H1 (cell line): ENCODE data around the gene VPS54. TPM values are rescaled to one million over a fixed set of nuclear protein-coding genes. Genes with fewer than 3 reads are reported as not detected.

Experiments used
- CTCF ChIA-PET: fragments of 300-600 bp; sonication (Branson Sonifier 250); formaldehyde crosslinking; loops from one replicate; lab custom pipeline; 2021; ENCODE audit not compliant: partially characterized antibody; lab: Charles Lee
- POLR2A ChIA-PET: fragments of 300-600 bp; sonication (Branson Sonifier 250); formaldehyde crosslinking; loops from one replicate; lab custom pipeline; 2021; ENCODE audit warnings: inconsistent platforms; ENCODE audit not compliant: partially characterized antibody; lab: Charles Lee
- DNase-seq, 2 experiments: peaks; one replicate each; pipeline versions ENCODE4 v3.0.0 to v3.0.0-alpha.2; 2010 to 2022; ENCODE audit warnings: low spot score in 2 of 2, low read depth in 1 of 2, mixed read lengths in 1 of 2
- FAIRE-seq: peaks from 2 replicates; lab custom pipeline; 2011; peaks lifted over from hg19 to GRCh38; lab: Jason Lieb, UNC
- H2AFZ ChIP-seq: 2 replicates; pipeline ENCODE4 v1.8.1; 2012; ENCODE audit warnings: low read length, inconsistent platforms
- H2AK5ac ChIP-seq: 2 replicates; pipeline ENCODE4 v1.6.1; 2013; ENCODE audit warnings: low read depth, low read length
- H2BK120ac ChIP-seq: replicated peaks from 2 replicates; pipeline ENCODE3; 2013; ENCODE audit warnings: low read depth, low read length, inconsistent platforms
- H2BK12ac ChIP-seq: 2 replicates; pipeline ENCODE4 v1.6.1; 2013; ENCODE audit warnings: low read depth, low read length
- H2BK15ac ChIP-seq: 2 replicates; pipeline ENCODE4 v1.6.1; 2013; ENCODE audit warnings: low read length
- H2BK20ac ChIP-seq: 2 replicates; pipeline ENCODE4 v1.6.1; 2013; ENCODE audit warnings: low read length
- H2BK5ac ChIP-seq: 2 replicates; pipeline ENCODE4 v1.6.1; 2013; ENCODE audit warnings: low read depth, low read length
- H3K14ac ChIP-seq: 2 replicates; pipeline ENCODE4 v1.6.1; 2013; ENCODE audit warnings: inconsistent platforms; ENCODE audit not compliant: insufficient read length
- H3K18ac ChIP-seq: 2 replicates; pipeline ENCODE4 v1.6.1; 2013; ENCODE audit warnings: low read length; ENCODE audit errors: extremely low read depth
- H3K23ac ChIP-seq: 2 replicates; pipeline ENCODE4 v1.6.1; 2013; ENCODE audit warnings: inconsistent platforms; ENCODE audit not compliant: insufficient read length
- H3K23me2 ChIP-seq: 2 replicates; pipeline ENCODE4 v1.6.1; 2013; ENCODE audit warnings: low read depth, low read length
- H3K27ac ChIP-seq: 2 replicates; pipeline ENCODE4 v1.6.1; 2011; ENCODE audit warnings: low read depth, low read length, inconsistent platforms
- H3K27me3 ChIP-seq, 4 experiments: replicated peaks in 1 of 4; 1 replicate in 1 of 4; 2 replicates in 3 of 4; pipeline versions ENCODE4 v1.6.1 to v1.8.1; 2011 to 2013; ENCODE audit warnings: low read length in 3 of 4, mild to moderate bottlenecking in 3 of 4, inconsistent platforms in 2 of 4, mixed read lengths in 2 of 4, moderate library complexity in 1 of 4; ENCODE audit not compliant: control insufficient read depth in 3 of 4, insufficient read depth in 3 of 4; ENCODE audit errors: extremely low read depth in 1 of 4
- H3K36me3 ChIP-seq, 4 experiments: 2 replicates each; pipeline versions ENCODE4 v1.6.1 to v1.8.1; 2011 to 2013; ENCODE audit warnings: mild to moderate bottlenecking in 4 of 4, low read length in 3 of 4, moderate library complexity in 2 of 4, control low read depth in 1 of 4, inconsistent platforms in 1 of 4; ENCODE audit not compliant: insufficient read depth in 4 of 4, control insufficient read depth in 2 of 4
- H3K4ac ChIP-seq: replicated peaks from 2 replicates; pipeline ENCODE3; 2013; ENCODE audit warnings: low read length, low read depth, mixed read lengths, inconsistent platforms; ENCODE audit not compliant: insufficient read length
- H3K4me1 ChIP-seq, 4 experiments: replicated peaks in 1 of 4; 1 replicate in 1 of 4; 2 replicates in 3 of 4; pipeline versions ENCODE4 v1.6.1 to v1.8.1; 2011 to 2013; ENCODE audit warnings: low read length in 3 of 4, inconsistent platforms in 2 of 4, mixed read lengths in 1 of 4; ENCODE audit not compliant: insufficient read depth in 4 of 4, control insufficient read depth in 3 of 4
- H3K4me2 ChIP-seq, 2 experiments: 2 replicates each; pipeline versions ENCODE4 v1.6.1 to v1.8.1; 2011 to 2013; ENCODE audit warnings: low read depth in 2 of 2, low read length in 2 of 2, control low read depth in 1 of 2, inconsistent platforms in 1 of 2, mild to moderate bottlenecking in 1 of 2; ENCODE audit not compliant: insufficient read depth in 1 of 2
- H3K4me3 ChIP-seq, 4 experiments: fragments of 200-600, 300-600 bp in 1 of 4; sonication (generic), shearing (Covaris generic), sonication (Bioruptor Twin) in 1 of 4; 2 replicates each; pipeline versions ENCODE4 v1.5.1 to v1.8.1; 2011 to 2016; ENCODE audit warnings: low read length in 4 of 4, low read depth in 3 of 4, control low read depth in 2 of 4, inconsistent platforms in 2 of 4, mild to moderate bottlenecking in 2 of 4, mixed read lengths in 1 of 4, moderate library complexity in 1 of 4; ENCODE audit not compliant: insufficient read depth in 2 of 4; ENCODE audit errors: extremely low read depth in 1 of 4
- H3K56ac ChIP-seq: replicated peaks from 2 replicates; pipeline ENCODE3; 2013; ENCODE audit warnings: low read depth, mild to moderate bottlenecking, mixed read lengths, low read length, inconsistent platforms; ENCODE audit not compliant: insufficient read length
- H3K79me1 ChIP-seq: 2 replicates; pipeline ENCODE4 v1.6.1; 2013; ENCODE audit warnings: low read depth, low read length, control low read depth
- H3K79me2 ChIP-seq, 2 experiments: 2 replicates each; pipeline versions ENCODE4 v1.6.1 to v1.8.1; 2012 to 2013; ENCODE audit warnings: low read length in 2 of 2, mild to moderate bottlenecking in 2 of 2, inconsistent platforms in 1 of 2; ENCODE audit not compliant: insufficient read depth in 2 of 2, control insufficient read depth in 1 of 2
- H3K9ac ChIP-seq, 4 experiments: replicated peaks in 1 of 4; 1 replicate in 1 of 4; 2 replicates in 3 of 4; pipeline versions ENCODE4 v1.6.1 to v1.8.1; 2011 to 2013; ENCODE audit warnings: low read depth in 3 of 4, low read length in 3 of 4, control low read depth in 2 of 4, mild to moderate bottlenecking in 2 of 4, moderate library complexity in 2 of 4, inconsistent platforms in 1 of 4; ENCODE audit errors: extremely low read depth in 1 of 4
- H3K9me3 ChIP-seq, 2 experiments: 2 replicates each; pipeline versions ENCODE4 v1.6.1 to v1.8.1; 2012 to 2013; ENCODE audit warnings: mild to moderate bottlenecking in 2 of 2, moderate library complexity in 2 of 2, control low read depth in 1 of 2, inconsistent platforms in 1 of 2, low read depth in 1 of 2, low read length in 1 of 2, mixed read lengths in 1 of 2; ENCODE audit not compliant: insufficient read depth in 2 of 2
- H4K20me1 ChIP-seq, 2 experiments: replicated peaks in 1 of 2; 2 replicates each; pipeline versions ENCODE3 to v1.8.1; 2011 to 2013; ENCODE audit warnings: inconsistent platforms in 2 of 2, low read length in 2 of 2, mild to moderate bottlenecking in 1 of 2; ENCODE audit not compliant: insufficient read depth in 2 of 2, control insufficient read depth in 1 of 2
- H4K5ac ChIP-seq: 2 replicates; pipeline ENCODE4 v1.6.1; 2013; ENCODE audit warnings: low read length, low read depth, mixed read lengths, inconsistent platforms; ENCODE audit not compliant: insufficient read length
- H4K8ac ChIP-seq: 2 replicates; pipeline ENCODE4 v1.8.0; 2013; ENCODE audit warnings: mild to moderate bottlenecking, moderate library complexity, low read length, inconsistent platforms; ENCODE audit not compliant: insufficient read depth; ENCODE audit errors: extremely low read depth
- H4K91ac ChIP-seq: replicated peaks from 2 replicates; pipeline ENCODE3; 2013; ENCODE audit warnings: low read length, mixed read lengths, inconsistent platforms; ENCODE audit not compliant: insufficient read length
- WGBS, 2 experiments: shearing (Covaris generic) in 1 of 2; methylation state at CpG; one replicate each; pipeline versions ENCODE4 v1.1.6 to v1.1.7; 2013 to 2015; ENCODE audit warnings: low lambda C conversion rate in 2 of 2, mixed read lengths in 2 of 2, inconsistent platforms in 1 of 2, low coverage in 1 of 2, missing lambda C conversion rate in 1 of 2; ENCODE audit not compliant: insufficient replicate concordance in 2 of 2, insufficient coverage in 1 of 2, insufficient read length in 1 of 2; ENCODE audit errors: extremely low coverage in 1 of 2, missing lambda C conversion rate in 1 of 2; 5-methylcytosine and 5-hydroxymethylcytosine counted together
- polyA plus RNA-seq, 7 experiments: library from polyadenylated mRNA; depleted of rRNA in 3 of 7; stranded (reverse) in 5 of 7; unstranded in 2 of 7; fragments of >200 nt in 5 of 7; fragments of 200-250 nt in 2 of 7; gene quantifications; 1 replicate in 5 of 7; 2 replicates in 1 of 7; 4 replicates in 1 of 7; pipeline versions ENCODE4 v1.2.1 to v1.2.3, GENCODE V29; 2011 to 2013; ENCODE audit warnings: missing spikeins in 2 of 7, mixed read lengths in 2 of 7
- total RNA-seq: library from RNA; stranded (reverse); fragmentation: NEBNext Ultra II Directional; extraction: Animal tissue kit (Norgen Biotek cat#: 25700); gene quantifications from 2 replicates; pipeline ENCODE4 v1.2.1, GENCODE V29; 2021

VPS54 gene
- total and polyA plus RNA-seq, 2 of the 8 experiments (the other 6 are each of a cell fraction or from before 2014, with no cell fraction given), result 3.6 to 13.2 TPM

DNA sequence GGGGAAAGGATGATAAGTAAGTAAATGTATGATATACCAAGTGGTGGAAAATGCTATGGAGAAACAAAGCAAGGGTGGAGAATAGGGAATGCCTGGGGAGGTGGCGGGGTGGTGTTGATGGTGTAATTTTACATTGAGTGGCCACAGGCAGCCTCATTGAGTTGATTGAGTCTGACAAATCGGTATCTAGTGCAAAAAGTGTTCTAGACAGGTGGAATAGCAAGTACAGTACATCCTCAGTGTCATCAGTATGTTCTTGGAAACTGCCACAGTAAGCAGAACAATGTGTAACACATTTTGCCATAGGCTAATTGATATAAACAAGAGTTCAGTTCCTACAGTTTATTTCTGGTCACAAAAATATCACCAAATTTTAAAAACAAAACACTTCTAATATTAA is 131.2 kb downstream of the VPS54 start:
- Histone ChIP-seq H2BK15ac (no peak overlapping the region), H3K23me2 (no peaks in the 10 kb centered on the region), H3K27ac (no peak overlapping the region), H2AFZ (no peak overlapping the region), H3K18ac (no peak overlapping the region), H2BK20ac (no peak overlapping the region), H3K56ac (no peak overlapping the region), H3K4me3 (no peak overlapping the region), H3K79me1 (no peaks in the 10 kb centered on the region), H2AK5ac (no peak overlapping the region), H3K23ac (no peak overlapping the region), H3K9ac (no peak overlapping the region), H3K9me3 (no peaks in the 10 kb centered on the region), H3K4ac (no peak overlapping the region), H4K8ac (no peak overlapping the region), H3K14ac (no peak overlapping the region), H2BK12ac (no peak overlapping the region), H3K79me2 (peaks cover 0 to 12% of the 10 kb centered on the region in 2 experiments; a peak in 2 of 4 replicates), H3K36me3 (peaks cover 36 to 100% (median 83%) of the 10 kb centered on the region in 4 experiments), H3K27me3 (no peaks in the 10 kb centered on the region), H4K91ac (no peak overlapping the region), H2BK120ac (no peak overlapping the region), H4K20me1 (peaks cover 2 to 9% of the 10 kb centered on the region in 2 experiments), H4K5ac (no peak overlapping the region), H2BK5ac (no peak overlapping the region), H3K4me1 (peaks cover 0 to 3% (median 0%) of the 10 kb centered on the region in 4 experiments; a peak in 3 of 7 replicates), H3K4me2 (no peak overlapping the region)
- POLR2A ChIA-PET, result no interaction called here
- FAIRE-seq (no peak), DNase-seq (no peak)
- CTCF ChIA-PET, result interaction anchor here (0.7 kb wide), 1 partner anchor 21 kb away, joined by 3 read pairs; no protein-coding TSS in a partner anchor
- 86% methylated on average over 2 of the region's 2 CpGs; no CpG with 5 or more reads in 1 of the 2 experiments for WGBS, 2 experiments
